GM19351 (cell line): ENCODE data around the gene CCT2.
A peak's percentile ranks its signal among the peaks of the same experiment; 100 is the strongest.

Experiments
- ATAC-seq: cut with Tn5 transposase; IDR thresholded peaks from one replicate; pipeline ENCODE4 v1.9.1; 2021; ENCODE audit warnings: mild to moderate bottlenecking, moderate library complexity; ENCODE audit not compliant: unreplicated experiment

Gene CCT2

GRCh38 chr12:69639400-69640016, 54.2 kb downstream of the CCT2 start:
- peak; percentile 97 for ATAC-seq

DNA sequence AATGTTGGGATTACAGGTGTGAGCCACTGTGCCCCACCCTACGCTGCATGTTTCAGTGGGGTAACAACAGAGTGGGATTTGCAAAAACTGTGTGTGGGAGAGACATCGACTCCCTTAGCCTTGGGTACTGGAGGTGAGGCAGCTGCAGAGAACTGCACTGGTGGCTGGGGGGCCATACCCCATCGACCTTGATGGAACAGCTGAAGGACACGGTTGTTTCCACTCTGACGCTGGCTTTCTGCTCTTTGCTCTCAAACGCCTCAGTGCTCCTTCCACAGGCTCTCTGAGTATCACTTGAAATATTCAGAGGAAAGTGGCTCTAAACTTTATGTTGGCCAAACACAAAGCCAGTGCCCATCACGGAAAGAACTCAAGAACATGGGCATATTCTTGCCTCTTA, 56.3 kb downstream of the CCT2 start:
- no peak for ATAC-seq

DNA sequence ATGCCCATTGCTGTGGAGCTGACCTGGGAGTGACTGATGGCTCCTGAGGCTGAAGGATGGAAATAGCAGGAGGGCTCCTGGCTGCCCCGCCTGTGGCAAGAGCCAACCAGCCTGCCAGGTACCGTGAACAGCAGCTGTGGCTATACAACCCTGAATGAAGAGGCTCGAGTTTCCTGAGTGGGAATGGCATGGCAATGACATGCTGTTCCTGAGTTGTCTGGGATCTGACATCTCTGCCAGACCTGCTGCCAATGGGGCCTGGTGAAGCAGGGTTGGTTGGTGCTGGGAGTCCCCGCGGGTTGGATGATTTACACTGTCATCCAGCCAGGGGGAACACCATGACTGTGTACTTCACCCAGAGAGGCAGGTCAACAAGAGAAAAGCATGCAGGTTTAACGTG, 57.3 kb downstream of the CCT2 start:
- ATAC-seq = no peak

- ATAC-seq = no peak
Observed at GRCh38 chr12:69644511-69644910, 59.3 kb downstream of the CCT2 start.

DNA sequence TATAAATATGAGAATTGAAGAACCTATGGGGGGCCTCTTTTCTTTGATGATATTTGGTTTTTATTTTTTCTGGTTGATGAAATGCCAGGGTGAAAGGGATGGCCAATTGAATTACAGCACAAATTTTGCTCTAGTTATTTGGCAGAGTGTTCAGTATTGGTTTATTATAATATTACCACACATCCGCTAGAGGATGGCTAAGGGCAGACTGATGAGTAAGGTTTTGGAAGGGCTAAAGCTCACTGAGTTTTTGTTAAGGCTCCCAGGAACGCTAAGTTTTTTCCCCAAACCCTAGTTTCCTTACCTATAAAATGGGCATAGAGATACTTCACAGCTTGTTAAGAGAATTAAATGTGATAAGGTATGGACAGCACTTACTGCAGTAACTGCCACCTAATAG, 59.8 kb downstream of the CCT2 start:
- no peak for ATAC-seq

- no peak for ATAC-seq
Observed at GRCh38 chr12:69647178-69647577, 61.9 kb downstream of the CCT2 start.

DNA sequence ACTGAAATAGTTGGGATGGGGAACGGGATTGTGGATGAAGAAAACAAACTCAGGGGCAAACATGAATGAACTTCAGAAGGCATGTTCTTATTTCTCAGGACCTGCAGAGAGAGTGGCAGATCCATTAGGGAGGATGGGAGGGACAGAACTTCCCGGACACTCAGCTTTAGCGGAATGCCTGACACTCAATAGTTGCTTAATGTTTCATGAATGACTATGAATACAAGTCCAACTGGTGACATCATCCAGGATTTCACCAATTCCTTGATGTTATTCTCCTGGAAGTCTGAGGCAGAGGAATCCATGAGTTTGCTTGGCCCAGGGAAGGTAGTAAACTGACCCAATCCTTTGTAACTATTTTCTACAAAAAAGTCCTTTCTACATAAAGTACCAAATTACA, 63.2 kb downstream of the CCT2 start:
- no peak for ATAC-seq

DNA sequence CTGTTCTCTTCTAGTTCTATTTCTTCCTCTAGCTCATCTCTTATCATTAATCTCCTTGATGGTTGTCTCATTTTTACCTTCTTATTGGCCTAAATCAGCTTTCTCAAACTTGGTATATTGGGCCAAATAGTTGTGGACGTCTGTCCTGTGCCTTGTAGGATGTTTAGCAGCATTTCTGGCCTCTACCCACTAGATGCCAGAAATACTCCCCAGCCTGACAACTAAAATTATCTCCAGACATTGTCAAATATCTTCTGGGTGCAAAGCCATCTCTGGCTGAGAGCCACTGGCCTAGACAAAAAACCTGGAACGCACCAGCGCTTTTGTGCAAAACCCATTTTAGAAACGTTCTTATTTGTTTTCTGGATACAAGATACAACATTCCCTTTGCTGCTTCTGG, 64.3 kb downstream of the CCT2 start:
- no peak for ATAC-seq
